ENCODE data around the gene LY6G5B. TPM values are rescaled to one million over a fixed set of nuclear protein-coding genes. Genes with fewer than 3 reads are reported as not detected.

LY6G5B gene, protein sequence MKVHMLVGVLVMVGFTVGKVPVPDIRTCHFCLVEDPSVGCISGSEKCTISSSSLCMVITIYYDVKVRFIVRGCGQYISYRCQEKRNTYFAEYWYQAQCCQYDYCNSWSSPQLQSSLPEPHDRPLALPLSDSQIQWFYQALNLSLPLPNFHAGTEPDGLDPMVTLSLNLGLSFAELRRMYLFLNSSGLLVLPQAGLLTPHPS
- 2.0 and 2.3 TPM in 2 replicates for total RNA-seq

GRCh38 chr6:31669676-31670075 lies at the start of gene LY6G5B:
TSS of gene LY6G5B (plus strand) at chr6:31669976. CDS start at chr6:31670951, 975 bp downstream.

DNA sequence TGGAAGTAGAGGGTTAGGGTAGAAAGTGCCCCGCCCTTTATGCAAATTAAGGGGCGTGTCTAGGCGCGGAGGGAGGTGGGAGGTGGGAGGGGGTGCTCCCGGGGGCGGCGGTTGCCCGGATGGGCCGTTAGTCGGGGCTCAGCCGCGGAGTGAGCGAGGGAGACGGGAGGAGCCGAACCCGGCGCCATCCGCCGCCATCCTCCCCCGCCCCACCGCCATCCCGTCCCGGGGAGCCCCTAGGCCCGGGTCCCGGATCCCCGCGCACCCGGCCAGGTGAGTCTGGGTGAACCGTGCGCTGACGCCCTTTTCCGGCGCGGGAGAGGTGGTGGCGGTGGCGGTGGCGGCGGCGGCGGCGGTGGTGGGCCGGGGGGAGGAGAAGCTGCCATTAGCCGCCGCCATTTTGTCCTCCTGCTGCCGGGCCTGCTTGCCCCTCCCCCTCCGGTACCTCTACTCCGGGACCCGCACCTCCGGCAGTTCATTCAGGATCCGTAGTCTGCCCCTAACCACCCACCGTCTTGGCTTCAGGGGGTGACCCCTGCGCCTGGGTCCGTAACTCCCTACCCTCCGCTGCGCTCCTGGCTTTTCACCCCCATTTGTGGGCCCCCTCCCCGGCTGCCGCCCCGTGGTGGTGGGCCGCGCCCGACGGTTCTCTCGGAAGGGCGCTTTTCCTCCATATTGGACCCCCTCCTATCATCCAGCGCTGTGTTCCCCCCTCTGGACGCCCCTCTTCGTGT lies 49.0 kb upstream of the LY6G5B start, which contains the start of gene PRRC2A:
Gene PRRC2A (plus strand): TSS at position 130 of the 734 bp plus-strand sequence. CDS start 2,075 bp downstream, outside the sequence.

GRCh38 chr6:31655349-31656237 lies 14.2 kb upstream of the LY6G5B start, which contains the start of gene APOM:
TSS of gene APOM (plus strand) at chr6:31655894. CDS start at chr6:31655967, 73 bp downstream.

DNA sequence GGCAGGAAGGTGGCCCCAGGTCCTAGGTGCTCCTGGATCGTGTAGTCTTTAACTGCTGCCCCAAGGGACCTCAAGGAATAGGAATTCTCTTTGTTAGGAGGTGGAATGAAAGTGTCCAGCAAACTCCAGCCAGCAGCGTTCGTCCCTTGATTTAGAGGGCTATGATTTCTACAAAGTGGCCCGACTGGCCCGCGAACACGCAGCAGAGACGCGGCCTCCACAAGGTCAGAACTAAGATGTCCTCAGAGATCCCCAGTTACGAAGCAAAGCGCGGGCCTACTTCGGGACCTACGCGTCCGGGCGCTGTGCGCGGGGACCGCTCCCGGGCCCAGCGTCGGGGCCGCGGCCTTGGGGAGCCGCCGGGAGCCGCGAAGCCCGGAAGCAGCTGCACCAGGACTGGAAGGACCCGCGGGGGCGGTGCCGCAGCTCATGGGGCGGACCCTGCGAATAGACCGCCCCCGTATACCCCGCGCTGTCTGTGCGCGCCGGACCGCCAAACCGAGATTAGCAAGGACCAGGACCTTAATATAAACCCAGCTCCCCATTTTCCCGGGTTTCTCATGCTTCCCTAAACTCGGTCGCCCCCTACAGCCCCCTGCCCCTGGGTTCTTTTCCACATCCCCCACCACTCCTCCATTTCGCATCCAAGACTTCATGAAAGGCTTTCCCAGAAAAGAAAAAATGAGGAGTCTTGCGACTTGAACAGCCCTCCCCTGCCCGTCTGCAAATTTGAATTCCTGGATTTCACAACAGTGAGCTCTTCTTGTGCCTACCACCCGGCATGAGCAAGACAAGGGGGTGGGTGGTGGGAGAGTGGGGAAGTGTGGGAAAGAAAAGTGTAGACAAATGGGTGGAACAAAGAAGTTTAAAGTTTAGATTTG lies 9.2 kb upstream of the LY6G5B start, which contains the start of gene C6orf47:
Gene C6orf47 (minus strand): TSS at position 398 of the 881 bp plus-strand sequence. CDS start 831 bp downstream, outside the sequence.

GRCh38 chr6:31664790-31665500 lies 4.8 kb upstream of the LY6G5B start, which contains the start of gene GPANK1:
TSS of gene GPANK1 (minus strand) at chr6:31664997. CDS start at chr6:31664478, 519 bp downstream.

DNA sequence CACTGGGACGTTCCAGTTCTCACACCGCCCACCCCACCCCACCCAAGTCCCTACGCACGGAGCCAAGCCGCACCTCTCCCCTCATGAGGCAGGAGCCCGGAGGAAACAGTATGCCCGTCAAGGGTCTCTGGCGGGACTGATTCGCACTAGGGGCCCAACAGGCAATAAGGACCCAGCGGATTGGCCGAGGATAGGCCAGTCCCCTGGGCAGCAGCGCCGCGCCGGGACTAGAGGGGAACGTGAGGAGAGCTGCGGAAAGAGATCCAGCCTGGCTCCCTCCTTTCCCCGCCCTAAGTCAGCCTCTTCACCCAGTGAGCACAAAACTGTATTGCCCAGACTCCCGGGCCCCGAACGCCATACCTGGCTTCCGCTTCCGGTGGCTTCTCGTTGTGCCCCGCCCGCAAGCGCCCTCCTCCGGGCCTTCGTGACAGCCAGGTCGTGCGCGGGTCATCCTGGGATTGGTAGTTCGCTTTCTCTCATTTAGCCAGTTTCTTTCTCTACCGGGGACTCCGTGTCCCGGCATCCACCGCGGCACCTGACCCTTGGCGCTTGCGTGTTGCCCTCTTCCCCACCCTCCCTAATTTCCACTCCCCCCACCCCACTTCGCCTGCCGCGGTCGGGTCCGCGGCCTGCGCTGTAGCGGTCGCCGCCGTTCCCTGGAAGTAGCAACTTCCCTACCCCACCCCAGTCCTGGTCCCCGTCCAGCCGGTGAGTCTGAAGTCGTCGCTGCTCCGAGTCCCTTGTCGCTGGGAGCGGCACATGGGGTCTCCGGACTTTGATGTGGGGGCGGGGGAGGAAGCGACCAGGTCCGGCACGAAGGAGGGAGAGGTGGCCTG lies 4.1 kb upstream of the LY6G5B start, which contains the start of gene CSNK2B:
Gene CSNK2B (plus strand): TSS at position 580 of the 836 bp plus-strand sequence. CDS start 752 bp downstream, outside the sequence.

DNA sequence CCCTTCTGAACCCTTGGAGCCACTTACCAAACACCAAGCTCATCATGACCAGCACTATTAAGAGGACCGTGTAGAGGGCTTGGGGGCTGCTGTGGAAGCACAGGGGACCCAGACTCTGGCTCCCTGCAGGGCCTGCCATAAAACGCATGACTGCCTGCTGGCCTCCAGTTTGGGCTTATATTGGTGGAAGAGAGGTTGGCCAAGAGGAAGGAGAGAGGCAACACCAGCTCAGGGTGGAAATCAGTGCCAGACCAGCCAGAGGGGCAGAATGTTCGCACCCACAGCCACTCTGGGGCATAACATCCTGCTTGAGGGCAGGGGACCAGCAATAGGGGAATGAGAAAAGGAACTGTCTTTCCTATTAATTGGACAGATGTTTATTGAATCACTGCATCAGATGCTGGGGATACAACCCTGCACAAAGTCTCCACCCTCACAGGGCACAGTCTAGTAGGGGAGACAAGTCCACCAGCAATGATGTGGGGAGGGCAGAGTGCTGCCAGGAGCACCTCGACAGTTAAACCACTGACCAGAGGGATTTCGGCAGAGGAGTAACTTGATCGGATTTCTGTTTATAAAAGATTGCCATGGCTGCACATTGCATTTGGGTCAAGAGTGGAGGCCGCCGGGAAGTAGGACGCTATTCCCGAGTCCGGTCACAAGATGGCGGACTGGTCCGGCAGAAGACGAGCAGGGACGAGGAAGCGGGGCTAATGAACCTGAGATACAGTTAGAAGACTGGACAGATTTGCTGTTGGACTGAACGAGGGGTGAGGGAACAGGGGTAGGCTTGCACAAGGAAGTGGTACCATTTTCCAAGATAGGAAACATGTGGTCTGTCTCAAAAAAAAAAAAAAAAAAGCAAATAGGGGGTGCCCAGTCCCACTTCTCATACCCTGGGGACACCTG lies 10.7 kb downstream of the LY6G5B start, which contains the start of gene LY6G5C:
Gene LY6G5C (minus strand): TSS at position 842 of the 909 bp plus-strand sequence. CDS start 694 bp downstream, at position 148.

DNA sequence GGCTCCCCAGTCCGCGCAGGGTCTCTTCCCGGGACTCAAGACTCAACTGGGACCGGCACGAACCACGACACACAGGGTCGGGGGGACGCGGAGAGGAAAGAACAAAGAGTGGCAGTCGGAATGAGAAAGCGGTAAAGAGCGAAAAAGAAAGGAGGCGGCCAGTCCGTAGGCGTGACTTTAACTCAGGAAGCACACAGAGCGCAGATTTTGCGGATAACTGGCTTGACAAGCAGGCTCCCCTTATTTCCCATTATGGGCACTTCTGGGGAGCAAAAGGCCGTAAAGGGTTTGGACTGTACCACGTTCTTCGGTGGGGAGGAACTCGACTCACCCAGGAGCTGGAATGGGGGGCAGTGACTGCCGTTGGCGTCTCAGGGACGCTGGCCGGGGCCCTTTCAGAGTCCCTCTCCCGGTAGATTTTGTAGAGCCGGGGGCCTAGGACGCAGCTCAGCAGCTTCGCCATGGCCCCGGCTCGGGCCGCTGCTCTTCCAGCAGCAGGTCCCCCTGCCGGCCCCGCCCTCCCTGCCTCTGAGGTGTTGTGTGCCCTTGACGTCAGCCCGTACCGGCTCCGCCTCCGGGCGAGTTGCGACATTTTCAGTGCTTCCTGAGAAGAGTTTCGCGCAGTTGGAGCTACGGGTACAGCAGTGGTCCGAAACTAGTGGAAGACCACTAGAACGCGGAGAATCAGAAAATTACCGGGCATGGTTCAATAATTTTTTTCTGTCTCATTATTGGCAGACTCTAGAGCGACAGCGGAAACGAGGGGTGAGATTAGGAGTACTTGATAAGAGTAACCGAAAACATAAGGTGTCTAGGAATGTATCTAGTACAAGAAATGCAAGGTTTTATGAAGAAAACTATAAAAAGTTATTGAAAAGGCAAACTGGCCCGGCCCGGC lies 33.3 kb downstream of the LY6G5B start, which contains the start of gene ABHD16A:
Gene ABHD16A (minus strand): TSS at position 506 of the 898 bp plus-strand sequence. CDS start 43 bp downstream, at position 463.

DNA sequence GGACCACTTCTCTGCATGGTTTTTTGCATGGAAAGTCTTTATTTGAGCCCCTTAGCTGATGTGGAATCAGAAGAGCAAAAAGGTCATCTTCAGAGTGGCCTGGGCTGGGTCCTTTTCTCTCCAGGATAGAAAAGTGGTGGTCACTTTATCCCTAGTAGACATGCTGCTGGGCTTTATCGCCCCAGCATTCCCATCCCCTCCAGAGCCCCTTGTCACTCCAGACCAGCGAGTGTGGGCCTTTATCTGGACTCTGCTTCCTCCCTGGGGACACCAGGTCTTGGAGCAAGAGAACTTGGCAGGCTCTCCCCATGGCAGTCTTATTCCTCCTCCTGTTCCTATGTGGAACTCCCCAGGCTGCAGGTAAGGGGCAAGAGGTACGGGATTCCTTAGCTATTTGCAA lies 36.8 kb downstream of the LY6G5B start, which contains the start of gene LY6G6F:
Gene LY6G6F (plus strand): TSS at position 268 of the 400 bp plus-strand sequence. CDS start 41 bp downstream, at position 309.

DNA sequence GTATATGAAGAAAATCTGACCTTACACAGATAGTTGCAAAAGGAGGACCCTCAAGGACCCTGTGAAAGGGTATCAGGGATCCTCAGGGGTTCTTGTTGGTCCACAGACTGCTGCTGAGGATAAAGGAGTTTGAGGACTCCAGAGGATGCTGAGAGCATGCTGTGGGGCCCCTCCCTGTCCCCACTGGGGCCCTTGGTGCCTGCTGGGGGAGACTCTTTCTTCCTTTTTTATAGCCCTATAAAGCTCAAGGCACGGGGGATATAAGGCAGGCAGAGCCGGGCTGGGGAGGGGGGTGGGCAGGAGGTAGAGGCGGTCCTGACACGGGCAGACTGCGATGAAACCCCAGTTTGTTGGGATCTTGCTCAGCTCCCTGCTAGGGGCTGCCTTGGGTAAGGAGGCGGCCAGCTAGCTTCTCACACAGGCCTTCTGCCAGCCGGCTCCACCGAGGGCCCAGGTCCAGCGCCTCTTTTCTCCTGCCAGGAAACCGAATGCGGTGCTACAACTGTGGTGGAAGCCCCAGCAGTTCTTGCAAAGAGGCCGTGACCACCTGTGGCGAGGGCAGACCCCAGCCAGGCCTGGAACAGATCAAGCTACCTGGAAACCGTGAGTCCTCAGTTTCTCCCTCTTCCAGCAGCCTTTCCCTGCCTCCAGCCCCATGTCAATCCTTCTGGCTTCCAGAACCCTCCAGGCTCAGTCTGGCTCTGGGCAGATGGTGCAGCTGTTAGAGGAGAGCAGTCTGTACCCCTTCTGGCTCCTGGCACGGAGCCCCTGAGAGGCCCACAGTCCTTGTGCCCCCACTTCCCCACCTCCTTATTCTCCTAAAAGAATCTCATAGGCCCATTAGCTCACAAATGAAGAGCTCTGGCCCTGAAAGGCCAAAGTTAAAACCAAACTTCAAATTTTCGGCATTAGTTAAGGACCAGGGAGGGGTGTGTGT lies 45.5 kb downstream of the LY6G5B start, which contains the start of gene LY6G6D:
Gene LY6G6D (plus strand): TSS at position 327 of the 937 bp plus-strand sequence. CDS start 8 bp downstream, at position 335.

GRCh38 chr6:31721351-31722020 lies 51.7 kb downstream of the LY6G5B start, which contains the start of gene LY6G6C:
TSS of gene LY6G6C (minus strand) at chr6:31721746. CDS start at chr6:31721679, 67 bp downstream.

All from regular cardiac myocyte (primary cell).